HTERT RPE-1 (cell line): ENCODE measurements around the gene WDFY3.

Experiments
- in situ Hi-C: fragments of 300-500 bp; cut with MboI; formaldehyde crosslinking; loops from 4 replicates; pipeline ENCODE4 v1.14.3; 2020; ENCODE audit warnings: low sequenced_read_pairs

The WDFY3 gene

GRCh38 chr4:84914686-84915395 lies 51.6 kb downstream of the WDFY3 start:
- in situ Hi-C loops = no loop called here

- in situ Hi-C loops = no loop called here
Observed at GRCh38 chr4:84913176-84913575, 53.3 kb downstream of the WDFY3 start.

- in situ Hi-C loops = no loop called here
Observed at GRCh38 chr4:84912741-84913140, 53.7 kb downstream of the WDFY3 start.

GRCh38 chr4:84908876-84909275 lies 57.6 kb downstream of the WDFY3 start:
- in situ Hi-C loops = no loop called here

- in situ Hi-C loops = no loop called here
Observed at GRCh38 chr4:84907145-84907544, 59.3 kb downstream of the WDFY3 start.

GRCh38 chr4:84905646-84906045 lies 60.8 kb downstream of the WDFY3 start:
- in situ Hi-C loops = no loop called here

GRCh38 chr4:84901740-84902281 lies 64.7 kb downstream of the WDFY3 start:
- in situ Hi-C loops = no loop called here

GRCh38 chr4:84901173-84901572 lies 65.3 kb downstream of the WDFY3 start:
- in situ Hi-C loops = no loop called here

GRCh38 chr4:84899616-84900015 lies 66.9 kb downstream of the WDFY3 start:
- in situ Hi-C loops = no loop called here

- in situ Hi-C loops = no loop called here
Observed at GRCh38 chr4:84897516-84897915, 69.0 kb downstream of the WDFY3 start.

GRCh38 chr4:84895283-84895682 lies 71.2 kb downstream of the WDFY3 start:
- in situ Hi-C loops = no loop called here

- in situ Hi-C loops = no loop called here
Observed at GRCh38 chr4:84894621-84895020, 71.9 kb downstream of the WDFY3 start.

- in situ Hi-C loops = no loop called here
Observed at GRCh38 chr4:84892950-84893349, 73.5 kb downstream of the WDFY3 start.

- in situ Hi-C loops = no loop called here
Observed at GRCh38 chr4:84887824-84888223, 78.7 kb downstream of the WDFY3 start.

GRCh38 chr4:84879651-84880200 lies 86.8 kb downstream of the WDFY3 start:
- in situ Hi-C loops = no loop called here

- in situ Hi-C loops = no loop called here
Observed at GRCh38 chr4:84878546-84878945, 87.9 kb downstream of the WDFY3 start.

- in situ Hi-C loops = no loop called here
Observed at GRCh38 chr4:84878090-84878489, 88.4 kb downstream of the WDFY3 start.

- in situ Hi-C loops = no loop called here
Observed at GRCh38 chr4:84877051-84877833, 89.2 kb downstream of the WDFY3 start.

- in situ Hi-C loops = no loop called here
Observed at GRCh38 chr4:84875636-84876371, 90.7 kb downstream of the WDFY3 start.

- in situ Hi-C loops = no loop called here
Observed at GRCh38 chr4:84874619-84875018, 91.9 kb downstream of the WDFY3 start.
